Osteocyte (in vitro differentiated cells): ENCODE measurements around the gene CPEB4. TPM values are rescaled to one million over a fixed set of nuclear protein-coding genes. Genes with fewer than 3 reads are reported as not detected.

Experiments used
- DNase-seq: peaks from one replicate; pipeline ENCODE4 v3.0.0; 2021; ENCODE audit warnings: mixed read lengths; ENCODE audit not compliant: unreplicated experiment; ENCODE audit errors: extremely low spot score
- H3K27ac Mint-ChIP-seq: one replicate; pipeline ENCODE4 v1.8.0; 2021; ENCODE audit warnings: mild to moderate bottlenecking, mixed read lengths; ENCODE audit not compliant: unreplicated experiment
- H3K27me3 Mint-ChIP-seq: one replicate; pipeline ENCODE4 v1.8.0; 2021; ENCODE audit warnings: mixed read lengths; ENCODE audit not compliant: unreplicated experiment
- H3K36me3 Mint-ChIP-seq: one replicate; pipeline ENCODE4 v1.8.0; 2021; ENCODE audit warnings: mixed read lengths; ENCODE audit not compliant: unreplicated experiment
- H3K4me1 Mint-ChIP-seq: one replicate; pipeline ENCODE4 v1.8.0; 2021; ENCODE audit warnings: mixed read lengths; ENCODE audit not compliant: unreplicated experiment
- H3K4me3 Mint-ChIP-seq: one replicate; pipeline ENCODE4 v1.8.0; 2021; ENCODE audit warnings: mild to moderate bottlenecking, moderate library complexity, mixed read lengths; ENCODE audit not compliant: unreplicated experiment
- H3K9me3 Mint-ChIP-seq: one replicate; pipeline ENCODE4 v1.8.0; 2021; ENCODE audit warnings: mixed read lengths; ENCODE audit not compliant: unreplicated experiment
- total RNA-seq: library from RNA; stranded (reverse); gene quantifications from 2 replicates; pipeline ENCODE4 v1.2.1, GENCODE V29; 2021
- TF ChIP-seq, protein P1 (sequence below): fragments of 200-600 bp; sonication (generic); IDR thresholded peaks from 2 replicates; pipeline ENCODE4 v1.5.0; 2021; ENCODE audit warnings: antibody characterized with exemption, mild to moderate bottlenecking, moderate library complexity

Gene CPEB4
- total RNA-seq, 1 donor from 2014 or later = 37.6 TPM

DNA sequence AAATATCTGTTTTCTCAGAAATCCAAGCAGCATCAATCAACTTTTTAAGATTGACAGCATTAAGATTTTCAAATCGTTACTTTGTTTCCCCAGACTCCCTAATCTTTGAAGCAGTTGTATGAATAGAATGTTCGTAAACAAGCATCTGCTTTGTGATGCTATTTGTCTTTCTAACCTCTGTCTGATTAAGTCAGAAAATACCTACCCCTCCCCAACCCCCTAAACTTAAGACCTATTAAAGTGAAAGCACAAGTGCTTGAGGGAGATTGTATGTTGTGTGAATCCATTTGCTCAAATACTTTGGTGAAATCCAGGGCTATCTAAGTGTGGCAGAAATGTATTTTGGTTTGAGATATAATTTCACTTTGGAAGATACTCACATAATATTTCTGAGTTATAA, 53.0 kb downstream of the CPEB4 start:
- Mint-ChIP-seq H3K9me3 (no peaks in the 10 kb centered on the region), H3K27ac (no peak overlapping the region), H3K36me3 (peaks cover 19% of the 10 kb centered on the region), H3K4me3 (no peak overlapping the region), H3K27me3 (no peaks in the 10 kb centered on the region), H3K4me1 (peaks cover 16% of the 10 kb centered on the region)
- no peak for DNase-seq
- TF ChIP-seq, protein P1, sequence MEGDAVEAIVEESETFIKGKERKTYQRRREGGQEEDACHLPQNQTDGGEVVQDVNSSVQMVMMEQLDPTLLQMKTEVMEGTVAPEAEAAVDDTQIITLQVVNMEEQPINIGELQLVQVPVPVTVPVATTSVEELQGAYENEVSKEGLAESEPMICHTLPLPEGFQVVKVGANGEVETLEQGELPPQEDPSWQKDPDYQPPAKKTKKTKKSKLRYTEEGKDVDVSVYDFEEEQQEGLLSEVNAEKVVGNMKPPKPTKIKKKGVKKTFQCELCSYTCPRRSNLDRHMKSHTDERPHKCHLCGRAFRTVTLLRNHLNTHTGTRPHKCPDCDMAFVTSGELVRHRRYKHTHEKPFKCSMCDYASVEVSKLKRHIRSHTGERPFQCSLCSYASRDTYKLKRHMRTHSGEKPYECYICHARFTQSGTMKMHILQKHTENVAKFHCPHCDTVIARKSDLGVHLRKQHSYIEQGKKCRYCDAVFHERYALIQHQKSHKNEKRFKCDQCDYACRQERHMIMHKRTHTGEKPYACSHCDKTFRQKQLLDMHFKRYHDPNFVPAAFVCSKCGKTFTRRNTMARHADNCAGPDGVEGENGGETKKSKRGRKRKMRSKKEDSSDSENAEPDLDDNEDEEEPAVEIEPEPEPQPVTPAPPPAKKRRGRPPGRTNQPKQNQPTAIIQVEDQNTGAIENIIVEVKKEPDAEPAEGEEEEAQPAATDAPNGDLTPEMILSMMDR = no peak

DNA sequence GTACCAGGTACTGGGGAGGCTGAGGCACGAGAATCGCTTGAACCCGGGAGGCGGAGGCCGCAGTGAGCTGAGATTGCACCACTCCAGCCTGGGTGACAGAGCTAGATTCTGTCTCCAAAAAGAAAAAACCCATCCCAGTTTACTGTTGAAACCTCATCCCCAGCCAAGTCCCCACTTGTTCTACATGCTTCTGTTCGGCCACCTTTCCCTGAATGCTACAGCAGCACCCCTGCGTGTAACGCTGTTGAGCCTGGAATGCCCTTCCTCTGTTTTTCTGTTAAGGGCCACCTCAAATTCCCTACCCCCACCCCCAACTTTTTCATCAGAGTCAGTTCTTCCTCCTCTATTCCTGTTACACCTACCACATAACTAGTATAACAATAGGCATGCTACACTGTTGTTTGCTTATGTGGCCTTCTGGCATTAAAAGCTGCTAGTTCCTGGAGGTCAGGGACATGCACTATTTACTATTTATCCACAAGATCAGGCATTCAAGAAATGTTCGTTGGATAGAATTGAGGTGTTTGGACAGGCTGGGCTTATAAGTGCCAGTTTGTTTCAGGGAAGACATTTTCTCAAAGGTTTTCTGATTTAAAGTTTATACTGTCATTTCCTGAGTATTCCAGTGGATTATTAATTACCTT, 53.7 kb downstream of the CPEB4 start:
- H3K4me1 Mint-ChIP-seq = peaks cover 16% of the 10 kb centered on the region
- H3K4me3 Mint-ChIP-seq = no peak overlapping the region
- no peaks in the 10 kb centered on the region for H3K9me3 Mint-ChIP-seq
- peaks cover 24% of the 10 kb centered on the region for H3K36me3 Mint-ChIP-seq
- no peak overlapping the region for H3K27ac Mint-ChIP-seq
- TF ChIP-seq, protein P1 = no peak
- DNase-seq = no peak
- H3K27me3 Mint-ChIP-seq = no peaks in the 10 kb centered on the region

DNA sequence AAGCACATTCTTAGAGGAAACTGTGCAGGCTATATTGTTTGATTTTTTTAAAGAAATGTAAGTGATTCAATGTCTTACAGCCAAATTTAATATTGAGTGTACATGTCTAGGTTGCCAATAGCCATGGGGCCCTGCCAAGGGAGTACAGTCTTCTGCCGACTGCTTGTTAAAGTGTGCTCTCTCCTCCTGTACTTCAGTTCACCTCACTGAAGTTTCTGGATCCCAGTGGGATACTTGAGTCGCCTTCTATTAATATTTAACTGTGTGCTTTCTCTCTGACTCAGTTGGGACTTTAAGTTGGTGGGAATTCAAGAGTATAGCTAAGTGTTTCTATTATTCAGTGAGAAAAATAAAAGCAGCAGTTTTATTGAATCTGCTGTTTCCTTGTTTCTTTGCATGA, 56.4 kb downstream of the CPEB4 start:
- TF ChIP-seq, protein P1 = no peak
- Mint-ChIP-seq H3K9me3 (no peaks in the 10 kb centered on the region), H3K4me3 (no peak overlapping the region), H3K4me1 (peaks cover 16% of the 10 kb centered on the region), H3K27me3 (no peaks in the 10 kb centered on the region), H3K36me3 (peaks cover 42% of the 10 kb centered on the region), H3K27ac (no peak overlapping the region)
- DNase-seq = no peak

DNA sequence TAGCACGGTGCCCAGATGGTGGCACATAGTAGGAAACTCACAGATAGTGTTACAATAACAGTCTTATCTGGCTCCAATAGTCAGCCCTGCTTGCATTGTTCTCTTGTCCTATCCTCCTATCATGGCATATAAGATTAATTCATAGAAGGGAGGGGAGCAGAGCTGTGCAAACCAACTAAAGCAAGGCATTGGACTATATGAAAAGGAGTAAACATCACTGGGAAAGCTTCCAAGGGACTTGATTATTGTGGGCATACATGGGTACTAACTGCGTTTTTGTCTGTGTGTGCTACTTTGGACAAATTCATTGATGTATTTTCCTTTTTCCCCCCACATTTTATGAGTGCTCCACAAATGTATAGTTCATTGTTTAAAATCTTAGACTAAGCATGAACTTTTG, 57.0 kb downstream of the CPEB4 start:
- Mint-ChIP-seq H3K4me1 (peaks cover 16% of the 10 kb centered on the region), H3K36me3 (peaks cover 44% of the 10 kb centered on the region), H3K4me3 (no peak overlapping the region), H3K27ac (no peak overlapping the region), H3K9me3 (no peaks in the 10 kb centered on the region), H3K27me3 (no peaks in the 10 kb centered on the region)
- TF ChIP-seq, protein P1 = no peak
- no peak for DNase-seq

DNA sequence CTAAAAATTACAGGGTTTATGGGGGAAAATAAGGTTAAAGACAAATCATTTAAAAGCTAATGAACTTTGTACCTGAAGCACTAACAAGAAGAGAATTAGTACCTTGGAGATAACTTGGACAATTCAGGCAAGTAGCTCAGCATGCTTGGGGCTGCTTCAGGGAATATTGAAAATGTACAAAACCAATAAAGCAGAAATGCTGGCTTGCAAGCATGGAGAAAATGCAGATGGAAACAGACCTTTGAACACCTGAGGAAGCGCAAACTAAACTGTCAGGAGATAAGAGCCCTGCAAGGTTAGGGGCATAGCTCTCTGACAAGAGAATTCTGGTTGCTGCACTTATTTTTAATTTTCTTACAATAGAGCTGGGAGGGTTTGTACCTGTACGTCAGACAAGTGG, 58.2 kb downstream of the CPEB4 start:
- H3K4me1 Mint-ChIP-seq = peaks cover 16% of the 10 kb centered on the region
- TF ChIP-seq, protein P1 = no peak
- H3K27ac Mint-ChIP-seq = no peak overlapping the region
- no peak overlapping the region for H3K4me3 Mint-ChIP-seq
- no peaks in the 10 kb centered on the region for H3K27me3 Mint-ChIP-seq
- no peak for DNase-seq
- no peaks in the 10 kb centered on the region for H3K9me3 Mint-ChIP-seq
- H3K36me3 Mint-ChIP-seq = peaks cover 51% of the 10 kb centered on the region
